IMR-90 (cell line): ENCODE measurements around the gene GTF2A2. TPM values are rescaled to one million over a fixed set of nuclear protein-coding genes. Genes with fewer than 3 reads are reported as not detected.

ENCODE experiments used
- ATAC-seq: fragments of 200-7000 bp; cut with Tn5 transposase; 2 replicates; pipeline ENCODE4 v1.9.1; 2020; ENCODE audit warnings: low read depth, mild to moderate bottlenecking, moderate library complexity
- BruUV-seq: library from RNA; stranded (reverse); fragments of 400-500 nt; replicated peaks from 2 replicates; lab custom pipeline; 2021; lab: Mats Ljungman, UMichigan
- CTCF ChIA-PET: fragments of 300-600 bp; formaldehyde crosslinking; extraction: SDS; loops from one replicate; lab custom pipeline; 2021; ENCODE audit warnings: antibody characterized with exemption; lab: Yijun Ruan, JAX
- POLR2A ChIA-PET: fragments of 300-600 bp; sonication (Branson Sonifier 250); formaldehyde crosslinking; loops from one replicate; lab custom pipeline; 2022; ENCODE audit warnings: antibody characterized with exemption; ENCODE audit not compliant: unreplicated experiment; lab: Charles Lee
- DNase-seq: peaks from one replicate; pipeline ENCODE4 v3.0.0; 2013
- H2AFZ ChIP-seq: replicated peaks from 2 replicates; pipeline ENCODE3; 2013; ENCODE audit warnings: low read length, mild to moderate bottlenecking; ENCODE audit not compliant: poor library complexity
- H2AK5ac ChIP-seq: 2 replicates; pipeline ENCODE4 v1.6.1; 2013; ENCODE audit warnings: low read depth, low read length, inconsistent platforms
- H2AK9ac ChIP-seq: replicated peaks from 2 replicates; pipeline ENCODE3; 2013; ENCODE audit warnings: mild to moderate bottlenecking, low read depth, low read length, moderate library complexity; ENCODE audit not compliant: poor library complexity
- H2BK120ac ChIP-seq: 2 replicates; pipeline ENCODE4 v1.6.1; 2013; ENCODE audit warnings: low read depth, low read length, inconsistent platforms
- H2BK15ac ChIP-seq: 3 replicates; pipeline ENCODE4 v1.6.1; 2013; ENCODE audit warnings: low read depth, low read length, inconsistent platforms
- H2BK20ac ChIP-seq: 2 replicates; pipeline ENCODE4 v1.6.1; 2013; ENCODE audit warnings: low read depth, mild to moderate bottlenecking, inconsistent platforms, low read length, moderate library complexity
- H2BK5ac ChIP-seq: 2 replicates; pipeline ENCODE4 v1.6.1; 2013; ENCODE audit warnings: mild to moderate bottlenecking, low read depth, low read length, inconsistent platforms; ENCODE audit not compliant: poor library complexity, severe bottlenecking
- H3K14ac ChIP-seq: replicated peaks from 2 replicates; pipeline ENCODE4 v1.6.1; 2013; ENCODE audit warnings: low read depth, low read length, inconsistent platforms
- H3K18ac ChIP-seq: 2 replicates; pipeline ENCODE4 v1.6.1; 2013; ENCODE audit warnings: low read depth, low read length, control low read depth
- H3K23ac ChIP-seq: 2 replicates; pipeline ENCODE4 v1.6.1; 2013; ENCODE audit warnings: low read depth, low read length, inconsistent platforms
- H3K27ac ChIP-seq: 2 replicates; pipeline ENCODE4 v1.5.1; 2013; ENCODE audit warnings: mild to moderate bottlenecking, control low read depth, low read length; ENCODE audit not compliant: insufficient read depth
- H3K27me3 ChIP-seq: 2 replicates; pipeline ENCODE4 v1.6.1; 2013; ENCODE audit warnings: low read length; ENCODE audit not compliant: control insufficient read depth, insufficient read depth
- H3K36me3 ChIP-seq: 2 replicates; pipeline ENCODE4 v1.6.1; 2013; ENCODE audit warnings: low read length, mixed read lengths; ENCODE audit not compliant: control insufficient read depth, insufficient read depth
- H3K4ac ChIP-seq: 2 replicates; pipeline ENCODE4 v1.6.1; 2013; ENCODE audit warnings: low read depth, low read length, inconsistent platforms
- H3K4me1 ChIP-seq: 2 replicates; pipeline ENCODE4 v1.6.1; 2013; ENCODE audit warnings: low read length, mixed read lengths; ENCODE audit not compliant: control insufficient read depth, insufficient read depth
- H3K4me2 ChIP-seq: 2 replicates; pipeline ENCODE4 v1.6.1; 2013; ENCODE audit warnings: low read depth, mild to moderate bottlenecking, control low read depth, low read length, moderate library complexity
- H3K4me3 ChIP-seq: 2 replicates; pipeline ENCODE4 v1.5.1; 2013; ENCODE audit warnings: low read depth, mild to moderate bottlenecking, control low read depth, low read length, moderate library complexity; ENCODE audit not compliant: insufficient read depth
- H3K56ac ChIP-seq: 2 replicates; pipeline ENCODE4 v1.6.1; 2013; ENCODE audit warnings: low read length, inconsistent platforms; ENCODE audit not compliant: insufficient read depth; ENCODE audit errors: extremely low read depth
- H3K79me1 ChIP-seq, 2 experiments: 2 replicates each; pipeline ENCODE4 v1.6.1; 2013; ENCODE audit warnings: low read length in 2 of 2, inconsistent platforms in 1 of 2, low read depth in 1 of 2
- H3K9ac ChIP-seq: 2 replicates; pipeline ENCODE4 v1.6.1; 2013; ENCODE audit warnings: low read depth, low read length, control low read depth
- H3K9me1 ChIP-seq: 2 replicates; pipeline ENCODE4 v1.6.1; 2013; ENCODE audit warnings: low read length, inconsistent platforms; ENCODE audit not compliant: insufficient read depth
- H3K9me3 ChIP-seq: 2 replicates; pipeline ENCODE4 v1.6.1; 2013; ENCODE audit warnings: low read length; ENCODE audit not compliant: control insufficient read depth, insufficient read depth
- H4K20me1 ChIP-seq: 2 replicates; pipeline ENCODE4 v1.6.1; 2013; ENCODE audit warnings: low read length, inconsistent platforms; ENCODE audit not compliant: insufficient read depth
- H4K5ac ChIP-seq: 2 replicates; pipeline ENCODE4 v1.6.1; 2013; ENCODE audit warnings: mild to moderate bottlenecking, low read depth, low read length, control low read depth
- H4K8ac ChIP-seq, 2 experiments: 2 replicates each; pipeline ENCODE4 v1.6.1; 2013; ENCODE audit warnings: low read depth in 2 of 2, low read length in 2 of 2, control low read depth in 1 of 2, inconsistent platforms in 1 of 2
- H4K91ac ChIP-seq: 2 replicates; pipeline ENCODE4 v1.6.1; 2013; ENCODE audit warnings: low read depth, low read length, inconsistent platforms; ENCODE audit not compliant: insufficient read depth
- BHLHE40 ChIP-seq: fragments of 150-350 bp; IDR thresholded peaks from 2 replicates; pipeline ENCODE4 v1.6.1; 2016; ENCODE audit warnings: mild to moderate bottlenecking, low read depth, low read length
- CEBPB ChIP-seq: IDR thresholded peaks from 2 replicates; pipeline ENCODE4 v1.6.1; 2012; ENCODE audit warnings: low read depth, low read length, improper control_type of control experiment
- CHD1 ChIP-seq: IDR thresholded peaks from 2 replicates; pipeline ENCODE4 v1.6.1; 2012; ENCODE audit warnings: low read depth, low read length, improper control_type of control experiment
- FOS ChIP-seq: fragments of 150-350 bp; IDR thresholded peaks from 2 replicates; pipeline ENCODE4 v1.6.1; 2016; ENCODE audit warnings: low read depth, low read length
- MAFK ChIP-seq: IDR thresholded peaks from 2 replicates; pipeline ENCODE4 v1.6.1; 2012; ENCODE audit warnings: low read depth, low read length, improper control_type of control experiment
- MAZ ChIP-seq: IDR thresholded peaks from 2 replicates; pipeline ENCODE4 v1.6.1; 2012; ENCODE audit warnings: low read depth, mild to moderate bottlenecking, low read length, improper control_type of control experiment, moderate library complexity, borderline replicate concordance
- MXI1 ChIP-seq: IDR thresholded peaks from 2 replicates; pipeline ENCODE4 v1.6.1; 2012; ENCODE audit warnings: low read depth, mild to moderate bottlenecking, low read length, moderate library complexity, borderline replicate concordance
- NFE2L2 ChIP-seq: fragments of 150-350 bp; IDR thresholded peaks from 2 replicates; pipeline ENCODE4 v1.6.1; 2016; ENCODE audit warnings: low read depth, mild to moderate bottlenecking, low read length
- POLR2A ChIP-seq: IDR thresholded peaks from 2 replicates; pipeline ENCODE4 v1.6.1; 2012; ENCODE audit warnings: mild to moderate bottlenecking, low read depth, low read length
- RAD21 ChIP-seq: IDR thresholded peaks from 2 replicates; pipeline ENCODE4 v1.6.1; 2012; ENCODE audit warnings: low read length, improper control_type of control experiment
- RCOR1 ChIP-seq: IDR thresholded peaks from 2 replicates; pipeline ENCODE4 v1.6.1; 2012; ENCODE audit warnings: mild to moderate bottlenecking, low read length, improper control_type of control experiment; ENCODE audit not compliant: insufficient replicate concordance
- SMC3 ChIP-seq: fragments of 150-350 bp; IDR thresholded peaks from 2 replicates; pipeline ENCODE4 v1.6.1; 2016; ENCODE audit warnings: low read depth, mild to moderate bottlenecking, antibody characterized with exemption, low read length, moderate library complexity
- WGBS, 2 experiments: methylation state at CpG; one replicate each; pipeline versions ENCODE4 v1.1.5 to v1.1.7; 2013; ENCODE audit warnings: missing lambda C conversion rate in 2 of 2; ENCODE audit not compliant: insufficient read length in 1 of 2; ENCODE audit errors: extremely low coverage in 2 of 2; 5-methylcytosine and 5-hydroxymethylcytosine counted together
- dilution Hi-C: fragments of 300-500 bp; cut with HindIII; formaldehyde crosslinking; loops from one replicate; pipeline ENCODE4 v1.14.3; 2018; ENCODE audit warnings: low sequenced_read_pairs; ENCODE audit not compliant: unreplicated experiment
- in situ Hi-C: fragments of 300-500 bp; cut with MboI; formaldehyde crosslinking; loops from 3 replicates; pipeline ENCODE4 v1.14.3; 2019; ENCODE audit warnings: low sequenced_read_pairs, inconsistent platforms, mixed read lengths
- intact Hi-C: fragments of 100-400 bp; cut with micrococcal nuclease; formaldehyde crosslinking; loops from 2 replicates; pipeline ENCODE4 v1.10.0; 2022
- polyA plus RNA-seq, 3 experiments: library from polyadenylated mRNA; depleted of rRNA; stranded (reverse); fragments of >200 nt; gene quantifications; 2 replicates each; pipeline ENCODE4 v1.2.3, GENCODE V29; 2012; ENCODE audit warnings: low replicate concordance in 1 of 3
- total RNA-seq: library from RNA; depleted of rRNA; stranded (reverse); fragments of >200 nt; gene quantifications from 2 replicates; pipeline ENCODE4 v1.2.3, GENCODE V29; 2012
- TF ChIP-seq, protein P1 (sequence below): conservative IDR thresholded peaks from 2 replicates; pipeline ENCODE4 v1.5.1; 2012; ENCODE audit warnings: mild to moderate bottlenecking, low read depth, low read length, improper control_type of control experiment
- TF ChIP-seq, protein P2 (sequence below): fragments of 150-350 bp; IDR thresholded peaks from 2 replicates; pipeline ENCODE4 v1.6.1; 2016; ENCODE audit warnings: low read depth, mild to moderate bottlenecking, low read length, moderate library complexity, borderline replicate concordance
- TF ChIP-seq, protein P3 (sequence below): fragments of 150-350 bp; IDR thresholded peaks from 2 replicates; pipeline ENCODE4 v1.6.1; 2017; ENCODE audit warnings: mild to moderate bottlenecking, antibody characterized with exemption, low read length, low read depth

GTF2A2 gene
- total and polyA plus RNA-seq, 2 of the 4 experiments (the other 2 are of a cell fraction): 10.2 to 29.9 TPM

DNA sequence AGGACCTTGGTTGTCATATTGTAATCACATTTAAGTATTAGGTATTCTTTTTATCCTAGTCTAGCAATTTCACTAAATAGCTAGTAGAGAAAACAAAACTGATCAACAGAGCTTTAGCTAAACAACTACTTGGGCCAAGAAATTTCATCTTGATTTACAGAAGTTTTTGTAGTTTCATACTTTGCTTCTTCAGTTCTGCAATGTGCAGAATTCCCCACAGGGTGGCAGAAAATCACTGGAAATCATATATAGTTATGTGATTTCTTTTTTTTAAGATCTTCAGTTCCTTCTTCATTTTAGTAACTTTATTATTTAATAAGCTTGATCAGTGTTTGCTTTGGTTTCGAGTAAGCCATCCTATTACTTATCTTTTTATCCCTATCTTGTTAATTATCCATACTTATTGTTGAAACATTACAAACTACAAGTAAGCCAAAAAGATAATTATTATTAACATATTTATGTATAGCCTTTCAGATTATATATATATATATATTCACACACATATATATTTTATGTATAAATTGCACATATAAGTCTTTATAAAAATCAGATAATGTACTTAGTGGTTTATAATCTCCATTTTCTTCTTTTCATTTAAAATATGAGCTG lies 34.0 kb upstream of the GTF2A2 start:
- H3K56ac ChIP-seq: no peak overlapping the region
- no peak overlapping the region for H3K9ac ChIP-seq
- H3K14ac ChIP-seq: no peak overlapping the region
- no peak overlapping the region for H4K91ac ChIP-seq
- no peak overlapping the region for H3K18ac ChIP-seq
- peaks cover 0 to 8% of the 10 kb centered on the region in 2 experiments; a peak in 2 of 4 replicates for H3K79me1 ChIP-seq
- dilution Hi-C loops (no loop called here), intact Hi-C loops (loop anchor here (1.0 to 2.0 kb wide), 3 partner anchors 436 to 636 kb away; no protein-coding TSS in a partner anchor), in situ Hi-C loops (loop anchor here (10.0 to 25.0 kb wide), 2 partner anchors 634 to 746 kb away; no protein-coding TSS in a partner anchor)
- H3K36me3 ChIP-seq: no peaks in the 10 kb centered on the region; the same call in 1 of the 2 replicates
- no peak overlapping the region for H2BK15ac ChIP-seq
- H2AFZ ChIP-seq: no peak overlapping the region
- H3K23ac ChIP-seq: no peak overlapping the region
- no peak overlapping the region for H2BK5ac ChIP-seq
- BruUV-seq: no TSS peak
- H3K4ac ChIP-seq: no peak overlapping the region
- H2AK5ac ChIP-seq: no peak overlapping the region
- no CpG with 5 or more reads among the region's 1 CpG for WGBS, 2 experiments
- peaks cover 15% of the 10 kb centered on the region for H4K20me1 ChIP-seq
- no peak overlapping the region for H3K27ac ChIP-seq
- H3K27me3 ChIP-seq: no peaks in the 10 kb centered on the region; the same call in 1 of the 2 replicates
- ChIA-PET POLR2A (interaction anchor here (0.7 kb wide), 1 partner anchor 508 kb away, joined by 3 read pairs; no protein-coding TSS in a partner anchor), CTCF (interaction anchor here (0.6 to 2.8 kb wide), 11 partner anchors 8 to 829 kb away, joined by 3 to 31 read pairs (median 4); no protein-coding TSS in a partner anchor)
- H2BK20ac ChIP-seq: no peak overlapping the region
- no peak overlapping the region for H4K5ac ChIP-seq
- H3K9me3 ChIP-seq: no peaks in the 10 kb centered on the region
- H2AK9ac ChIP-seq: no peak overlapping the region
- H3K4me2 ChIP-seq: no peak overlapping the region
- H2BK120ac ChIP-seq: no peak overlapping the region
- peak; percentile 58 for DNase-seq
- ATAC-seq: no peak
- H3K9me1 ChIP-seq: no peaks in the 10 kb centered on the region
- H3K4me3 ChIP-seq: no peak overlapping the region
- peaks cover 3% of the 10 kb centered on the region; the same call in 1 of the 2 replicates for H3K4me1 ChIP-seq
- no peak overlapping the region for H4K8ac ChIP-seq
- TF ChIP-seq, protein P1, sequence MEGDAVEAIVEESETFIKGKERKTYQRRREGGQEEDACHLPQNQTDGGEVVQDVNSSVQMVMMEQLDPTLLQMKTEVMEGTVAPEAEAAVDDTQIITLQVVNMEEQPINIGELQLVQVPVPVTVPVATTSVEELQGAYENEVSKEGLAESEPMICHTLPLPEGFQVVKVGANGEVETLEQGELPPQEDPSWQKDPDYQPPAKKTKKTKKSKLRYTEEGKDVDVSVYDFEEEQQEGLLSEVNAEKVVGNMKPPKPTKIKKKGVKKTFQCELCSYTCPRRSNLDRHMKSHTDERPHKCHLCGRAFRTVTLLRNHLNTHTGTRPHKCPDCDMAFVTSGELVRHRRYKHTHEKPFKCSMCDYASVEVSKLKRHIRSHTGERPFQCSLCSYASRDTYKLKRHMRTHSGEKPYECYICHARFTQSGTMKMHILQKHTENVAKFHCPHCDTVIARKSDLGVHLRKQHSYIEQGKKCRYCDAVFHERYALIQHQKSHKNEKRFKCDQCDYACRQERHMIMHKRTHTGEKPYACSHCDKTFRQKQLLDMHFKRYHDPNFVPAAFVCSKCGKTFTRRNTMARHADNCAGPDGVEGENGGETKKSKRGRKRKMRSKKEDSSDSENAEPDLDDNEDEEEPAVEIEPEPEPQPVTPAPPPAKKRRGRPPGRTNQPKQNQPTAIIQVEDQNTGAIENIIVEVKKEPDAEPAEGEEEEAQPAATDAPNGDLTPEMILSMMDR: peak; percentile 71
- no peak for TF ChIP-seq CEBPB
- TF ChIP-seq MXI1: no peak
- TF ChIP-seq MAZ: no peak
- peak; percentile 66 for TF ChIP-seq RAD21
- TF ChIP-seq SMC3: peak; percentile 67
- TF ChIP-seq FOS: no peak
- TF ChIP-seq CHD1: no peak
- TF ChIP-seq POLR2A: no peak
- TF ChIP-seq NFE2L2: no peak
- TF ChIP-seq, protein P2, sequence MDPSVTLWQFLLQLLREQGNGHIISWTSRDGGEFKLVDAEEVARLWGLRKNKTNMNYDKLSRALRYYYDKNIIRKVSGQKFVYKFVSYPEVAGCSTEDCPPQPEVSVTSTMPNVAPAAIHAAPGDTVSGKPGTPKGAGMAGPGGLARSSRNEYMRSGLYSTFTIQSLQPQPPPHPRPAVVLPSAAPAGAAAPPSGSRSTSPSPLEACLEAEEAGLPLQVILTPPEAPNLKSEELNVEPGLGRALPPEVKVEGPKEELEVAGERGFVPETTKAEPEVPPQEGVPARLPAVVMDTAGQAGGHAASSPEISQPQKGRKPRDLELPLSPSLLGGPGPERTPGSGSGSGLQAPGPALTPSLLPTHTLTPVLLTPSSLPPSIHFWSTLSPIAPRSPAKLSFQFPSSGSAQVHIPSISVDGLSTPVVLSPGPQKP: no peak
- no peak for TF ChIP-seq BHLHE40
- no peak for TF ChIP-seq MAFK
- TF ChIP-seq RCOR1: no peak
- TF ChIP-seq, protein P3, sequence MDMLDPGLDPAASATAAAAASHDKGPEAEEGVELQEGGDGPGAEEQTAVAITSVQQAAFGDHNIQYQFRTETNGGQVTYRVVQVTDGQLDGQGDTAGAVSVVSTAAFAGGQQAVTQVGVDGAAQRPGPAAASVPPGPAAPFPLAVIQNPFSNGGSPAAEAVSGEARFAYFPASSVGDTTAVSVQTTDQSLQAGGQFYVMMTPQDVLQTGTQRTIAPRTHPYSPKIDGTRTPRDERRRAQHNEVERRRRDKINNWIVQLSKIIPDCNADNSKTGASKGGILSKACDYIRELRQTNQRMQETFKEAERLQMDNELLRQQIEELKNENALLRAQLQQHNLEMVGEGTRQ: no peak
